SK-N-SH (cell line): ENCODE results near the gene CAPN5.

Experiments
- EP300 ChIP-seq, 2 experiments: IDR thresholded peaks; 2 replicates each; pipeline versions ENCODE4 v1.4.0 to v1.6.1; 2012; ENCODE audit warnings: borderline replicate concordance in 1 of 2, low read depth in 1 of 2, low read length in 1 of 2
- EZH2phosphoT487 ChIP-seq: fragments of 200-600 bp; sonication (generic); IDR thresholded peaks from 2 replicates; pipeline ENCODE4 v1.6.1; 2017; ENCODE audit warnings: low read depth, mixed run types, mild to moderate bottlenecking, antibody characterized with exemption, moderate library complexity, borderline replicate concordance
- GABPA ChIP-seq: IDR thresholded peaks from 2 replicates; pipeline ENCODE4 v1.4.0; 2012; ENCODE audit warnings: low read depth, mild to moderate bottlenecking
- POLR2AphosphoS5 ChIP-seq: IDR thresholded peaks from 2 replicates; pipeline ENCODE4 v1.6.1; 2012; ENCODE audit warnings: low read depth, low read length
- RAD21 ChIP-seq: IDR thresholded peaks from 2 replicates; pipeline ENCODE4 v1.6.1; 2012; ENCODE audit warnings: mild to moderate bottlenecking, low read length
- SMC3 ChIP-seq: IDR thresholded peaks from 2 replicates; pipeline ENCODE4 v1.6.1; 2012; ENCODE audit warnings: low read depth, low read length, improper control_type of control experiment
- TAF1 ChIP-seq: IDR thresholded peaks from 2 replicates; pipeline ENCODE4 v1.6.1; 2012; ENCODE audit warnings: low read depth, mild to moderate bottlenecking, low read length, moderate library complexity, borderline replicate concordance
- TCF12 ChIP-seq: IDR thresholded peaks from 2 replicates; pipeline ENCODE4 v1.4.0; 2012
- YY1 ChIP-seq: IDR thresholded peaks from 2 replicates; pipeline ENCODE4 v1.4.0; 2012; ENCODE audit warnings: low read depth, mild to moderate bottlenecking
- TF ChIP-seq, protein P1 (sequence below): fragments of 200-600 bp; sonication (generic); IDR thresholded peaks from 2 replicates; pipeline ENCODE4 v1.6.1; 2017; ENCODE audit warnings: antibody characterized with exemption, mild to moderate bottlenecking, moderate library complexity
- TF ChIP-seq, protein P2 (sequence below): IDR thresholded peaks from 2 replicates; pipeline ENCODE4 v1.6.1; 2012; ENCODE audit warnings: mild to moderate bottlenecking, low read depth, low read length, moderate library complexity
- TF ChIP-seq, protein P3 (sequence below): fragments of 150-350 bp; IDR thresholded peaks from 2 replicates; pipeline ENCODE4 v1.6.1; 2017; ENCODE audit warnings: antibody characterized with exemption, low read length, low read depth, borderline replicate concordance

DNA sequence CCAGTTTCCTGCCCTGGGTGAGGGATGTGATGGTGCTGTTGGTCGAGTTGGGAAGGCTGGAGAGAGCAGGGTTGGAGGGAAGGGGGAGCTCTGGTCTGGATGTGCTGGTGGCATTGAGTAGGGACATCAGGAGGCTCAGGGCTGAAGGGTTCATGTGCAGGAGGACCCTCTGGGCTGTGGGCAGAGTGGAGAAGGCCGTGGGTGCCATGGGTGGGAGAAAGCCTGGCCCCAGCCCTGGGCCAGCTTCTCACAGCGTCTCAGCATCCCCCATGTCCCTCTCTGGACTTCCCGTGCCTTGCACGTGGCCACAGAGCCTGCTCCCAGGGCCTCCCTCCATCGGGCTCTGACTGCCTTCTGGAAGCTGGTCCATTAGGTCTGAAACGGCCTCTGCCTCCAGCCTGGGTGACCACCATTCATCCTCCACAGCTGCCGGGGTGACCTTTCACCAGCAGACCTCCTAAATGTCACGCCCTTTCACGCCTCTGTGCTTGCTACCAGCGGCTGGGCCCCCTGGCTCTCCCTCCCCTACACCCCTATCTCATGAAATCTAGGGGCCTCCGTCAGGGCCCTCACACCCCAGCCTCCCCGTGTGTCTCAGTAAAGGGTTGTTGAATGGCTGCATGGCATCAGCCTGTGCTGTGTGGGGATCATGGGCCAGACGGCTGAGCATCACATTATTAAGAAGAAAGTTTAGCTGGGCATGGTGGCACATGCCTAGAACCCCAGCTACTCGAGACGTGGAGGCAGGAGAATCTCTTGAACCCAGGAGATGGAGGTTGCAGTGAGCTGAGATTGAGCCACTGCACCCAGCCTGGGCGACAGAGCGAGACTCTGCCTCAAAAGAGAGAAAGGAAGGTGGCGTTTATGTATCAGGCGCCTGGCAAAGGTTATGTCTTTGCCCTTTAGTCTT is 86.8 kb downstream of the CAPN5 start:
- TF ChIP-seq TAF1 (no peak), POLR2AphosphoS5 (no peak), TCF12 (no peak), EZH2phosphoT487 (no peak), GABPA (no peak), YY1 (no peak), EP300 (IDR thresholded peaks at IDR 0.05; ENCODE audit: borderline replicate concordance in 1 of 2, low read depth in 1 of 2, low read length in 1 of 2) (no peak), RAD21 (no peak), SMC3 (no peak)
- TF ChIP-seq, protein P1, sequence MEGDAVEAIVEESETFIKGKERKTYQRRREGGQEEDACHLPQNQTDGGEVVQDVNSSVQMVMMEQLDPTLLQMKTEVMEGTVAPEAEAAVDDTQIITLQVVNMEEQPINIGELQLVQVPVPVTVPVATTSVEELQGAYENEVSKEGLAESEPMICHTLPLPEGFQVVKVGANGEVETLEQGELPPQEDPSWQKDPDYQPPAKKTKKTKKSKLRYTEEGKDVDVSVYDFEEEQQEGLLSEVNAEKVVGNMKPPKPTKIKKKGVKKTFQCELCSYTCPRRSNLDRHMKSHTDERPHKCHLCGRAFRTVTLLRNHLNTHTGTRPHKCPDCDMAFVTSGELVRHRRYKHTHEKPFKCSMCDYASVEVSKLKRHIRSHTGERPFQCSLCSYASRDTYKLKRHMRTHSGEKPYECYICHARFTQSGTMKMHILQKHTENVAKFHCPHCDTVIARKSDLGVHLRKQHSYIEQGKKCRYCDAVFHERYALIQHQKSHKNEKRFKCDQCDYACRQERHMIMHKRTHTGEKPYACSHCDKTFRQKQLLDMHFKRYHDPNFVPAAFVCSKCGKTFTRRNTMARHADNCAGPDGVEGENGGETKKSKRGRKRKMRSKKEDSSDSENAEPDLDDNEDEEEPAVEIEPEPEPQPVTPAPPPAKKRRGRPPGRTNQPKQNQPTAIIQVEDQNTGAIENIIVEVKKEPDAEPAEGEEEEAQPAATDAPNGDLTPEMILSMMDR: no peak
- TF ChIP-seq, protein P2, sequence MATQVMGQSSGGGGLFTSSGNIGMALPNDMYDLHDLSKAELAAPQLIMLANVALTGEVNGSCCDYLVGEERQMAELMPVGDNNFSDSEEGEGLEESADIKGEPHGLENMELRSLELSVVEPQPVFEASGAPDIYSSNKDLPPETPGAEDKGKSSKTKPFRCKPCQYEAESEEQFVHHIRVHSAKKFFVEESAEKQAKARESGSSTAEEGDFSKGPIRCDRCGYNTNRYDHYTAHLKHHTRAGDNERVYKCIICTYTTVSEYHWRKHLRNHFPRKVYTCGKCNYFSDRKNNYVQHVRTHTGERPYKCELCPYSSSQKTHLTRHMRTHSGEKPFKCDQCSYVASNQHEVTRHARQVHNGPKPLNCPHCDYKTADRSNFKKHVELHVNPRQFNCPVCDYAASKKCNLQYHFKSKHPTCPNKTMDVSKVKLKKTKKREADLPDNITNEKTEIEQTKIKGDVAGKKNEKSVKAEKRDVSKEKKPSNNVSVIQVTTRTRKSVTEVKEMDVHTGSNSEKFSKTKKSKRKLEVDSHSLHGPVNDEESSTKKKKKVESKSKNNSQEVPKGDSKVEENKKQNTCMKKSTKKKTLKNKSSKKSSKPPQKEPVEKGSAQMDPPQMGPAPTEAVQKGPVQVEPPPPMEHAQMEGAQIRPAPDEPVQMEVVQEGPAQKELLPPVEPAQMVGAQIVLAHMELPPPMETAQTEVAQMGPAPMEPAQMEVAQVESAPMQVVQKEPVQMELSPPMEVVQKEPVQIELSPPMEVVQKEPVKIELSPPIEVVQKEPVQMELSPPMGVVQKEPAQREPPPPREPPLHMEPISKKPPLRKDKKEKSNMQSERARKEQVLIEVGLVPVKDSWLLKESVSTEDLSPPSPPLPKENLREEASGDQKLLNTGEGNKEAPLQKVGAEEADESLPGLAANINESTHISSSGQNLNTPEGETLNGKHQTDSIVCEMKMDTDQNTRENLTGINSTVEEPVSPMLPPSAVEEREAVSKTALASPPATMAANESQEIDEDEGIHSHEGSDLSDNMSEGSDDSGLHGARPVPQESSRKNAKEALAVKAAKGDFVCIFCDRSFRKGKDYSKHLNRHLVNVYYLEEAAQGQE: no peak
- TF ChIP-seq, protein P3, sequence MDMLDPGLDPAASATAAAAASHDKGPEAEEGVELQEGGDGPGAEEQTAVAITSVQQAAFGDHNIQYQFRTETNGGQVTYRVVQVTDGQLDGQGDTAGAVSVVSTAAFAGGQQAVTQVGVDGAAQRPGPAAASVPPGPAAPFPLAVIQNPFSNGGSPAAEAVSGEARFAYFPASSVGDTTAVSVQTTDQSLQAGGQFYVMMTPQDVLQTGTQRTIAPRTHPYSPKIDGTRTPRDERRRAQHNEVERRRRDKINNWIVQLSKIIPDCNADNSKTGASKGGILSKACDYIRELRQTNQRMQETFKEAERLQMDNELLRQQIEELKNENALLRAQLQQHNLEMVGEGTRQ: no peak
